Activated T-cell treated with anti-CD3 and anti-CD28 coated beads for 1 hour (primary cell): Measurements from ENCODE around the gene CLTCL1.

Experiments used
- DNase-seq: peaks from one replicate; pipeline ENCODE4 v3.0.0-alpha.2; 2020; ENCODE audit warnings: low read depth

The CLTCL1 gene

GRCh38 chr22:19131685-19132015 lies 159.9 kb downstream of the CLTCL1 start:
- no peak for DNase-seq

DNA sequence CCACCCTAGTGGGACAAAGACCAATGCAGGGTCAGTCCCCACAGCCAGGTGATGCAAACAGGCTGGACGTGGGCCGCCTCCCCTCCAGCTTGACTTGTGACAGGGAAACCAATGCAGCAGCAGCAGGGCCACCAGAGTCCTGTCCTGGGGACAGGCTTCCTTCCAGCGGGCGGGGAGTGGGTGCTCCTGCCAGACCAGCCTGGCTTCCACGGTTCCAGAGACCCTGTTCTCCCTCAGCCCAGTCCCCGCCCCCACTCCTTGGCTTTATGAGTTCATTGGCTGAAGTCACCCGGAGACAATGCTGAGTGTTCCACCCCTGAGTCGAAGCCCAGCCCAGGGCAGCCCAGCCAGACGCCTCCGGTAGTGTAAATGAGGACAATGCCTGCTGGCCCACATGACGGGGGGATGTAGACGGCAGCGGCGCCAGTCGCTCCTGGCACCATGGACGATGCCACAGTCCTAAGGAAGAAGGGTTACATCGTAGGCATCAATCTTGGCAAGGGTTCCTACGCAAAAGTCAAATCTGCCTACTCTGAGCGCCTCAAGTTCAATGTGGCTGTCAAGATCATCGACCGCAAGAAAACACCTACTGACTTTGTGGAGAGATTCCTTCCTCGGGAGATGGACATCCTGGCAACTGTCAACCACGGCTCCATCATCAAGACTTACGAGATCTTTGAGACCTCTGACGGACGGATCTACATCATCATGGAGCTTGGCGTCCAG lies 160.4 kb downstream of the CLTCL1 start, which contains the start of gene TSSK2:
TSSK2 (plus strand) TSS at position 350 of the 726 bp plus-strand sequence; CDS start at position 442, 92 bp downstream.
- no peak for DNase-seq

GRCh38 chr22:19129871-19130270 lies 161.6 kb downstream of the CLTCL1 start:
- DNase-seq, result no peak
